DND-41 (cell line): ENCODE measurements around the gene PPP2R2B.

Experiments used
- CTCF ChIP-seq: IDR thresholded peaks from 2 replicates; pipeline ENCODE4 v1.5.1; 2012; ENCODE audit warnings: borderline replicate concordance, low read length, moderate library complexity, mild to moderate bottlenecking; ENCODE audit not compliant: poor library complexity, severe bottlenecking; ENCODE audit errors: extremely low read depth
- EZH2 ChIP-seq: IDR thresholded peaks from 3 replicates; pipeline ENCODE4 v1.6.1; 2012; ENCODE audit warnings: borderline replicate concordance, low read depth, mild to moderate bottlenecking, moderate library complexity, low read length, inconsistent platforms; ENCODE audit not compliant: severe bottlenecking

- TF ChIP-seq EZH2 (no peak), CTCF (no peak)
Measured at GRCh38 chr5:146805081-146805480, 73.5 kb downstream of the PPP2R2B start.
